ENCODE measurements around the gene LYST.
"Not testable (repeated sequence)": the region's sequence is repeated elsewhere in the genome, so short reads cannot be mapped to it uniquely, and the experiment has no call there.

The LYST gene

GRCh38 chr1:235625831-235626230 lies 240.9 kb downstream of the LYST start:
- no peak for TF ChIP-seq FOXK2 (IDR thresholded peaks at IDR 0.05)
- no peak for TF ChIP-seq LEF1 (IDR thresholded peaks at IDR 0.05; ENCODE audit: borderline replicate concordance)
- TF ChIP-seq CTBP1 (IDR thresholded peaks at IDR 0.05; ENCODE audit: borderline replicate concordance), result no peak
- TF ChIP-seq ARNT (IDR thresholded peaks at IDR 0.05), result no peak
- CTCF ChIA-PET, result no interaction called here
- no peak for DNase-seq (ENCODE audit: extremely low spot score)
- POLR2A ChIA-PET, result no interaction called here

- ChIA-PET CTCF (no interaction called here), POLR2A (no interaction called here)
- no peak for TF ChIP-seq ELF4 (IDR thresholded peaks at IDR 0.05)
- TF ChIP-seq L3MBTL2 (conservative IDR thresholded peaks at IDR 0.05), result no peak
- no peak for TF ChIP-seq FOXA1 (IDR thresholded peaks at IDR 0.05)
- TF ChIP-seq SUZ12 (IDR thresholded peaks at IDR 0.05), result no peak
- TF ChIP-seq LEF1 (IDR thresholded peaks at IDR 0.05; ENCODE audit: borderline replicate concordance), result no peak
- TF ChIP-seq FOXM1 (IDR thresholded peaks at IDR 0.05; ENCODE audit: borderline replicate concordance), result no peak
- TF ChIP-seq NFRKB (IDR thresholded peaks at IDR 0.05), result no peak
- TF ChIP-seq TARDBP (IDR thresholded peaks at IDR 0.05), result no peak
- TF ChIP-seq PKNOX1 (IDR thresholded peaks at IDR 0.05), result no peak
- no peak for TF ChIP-seq CTBP1 (IDR thresholded peaks at IDR 0.05; ENCODE audit: borderline replicate concordance)
- TF ChIP-seq ARNT (IDR thresholded peaks at IDR 0.05), result no peak
- DNase-seq (ENCODE audit: extremely low spot score), result no peak
These were observed 241.4 kb downstream of the LYST start for GRCh38 chr1:235625340-235625739.

GRCh38 chr1:235624721-235625333 lies 241.9 kb downstream of the LYST start:
- TF ChIP-seq NFRKB (IDR thresholded peaks at IDR 0.05) (no peak), ARNT (IDR thresholded peaks at IDR 0.05) (no peak)
- POLR2A ChIA-PET, result no interaction called here
- CTCF ChIA-PET, result no interaction called here
- DNase-seq (ENCODE audit: extremely low spot score), result no peak

GRCh38 chr1:235622936-235623779 lies 243.5 kb downstream of the LYST start:
- ChIA-PET CTCF (interaction anchor here (0.7 kb wide), 1 partner anchor 116 kb away, joined by 3 read pairs; no protein-coding TSS in a partner anchor), POLR2A (no interaction called here)
- DNase-seq (ENCODE audit: extremely low spot score), result no peak
- TF ChIP-seq CTBP1 (IDR thresholded peaks at IDR 0.05; ENCODE audit: borderline replicate concordance) (no peak), ELF4 (IDR thresholded peaks at IDR 0.05) (no peak), L3MBTL2 (conservative IDR thresholded peaks at IDR 0.05) (no peak)

GRCh38 chr1:235619149-235619548 lies 247.6 kb downstream of the LYST start:
- DNase-seq (ENCODE audit: extremely low spot score); POLR2A ChIA-PET: not testable (repeated sequence)
- CTCF ChIA-PET, result interaction anchor here (2.8 kb wide), 1 partner anchor 19 kb away, joined by 11 read pairs; no protein-coding TSS in a partner anchor

- no peak for DNase-seq (ENCODE audit: extremely low spot score)
- ChIA-PET CTCF (interaction anchor here (2.8 kb wide), 1 partner anchor 18 kb away, joined by 11 read pairs; no protein-coding TSS in a partner anchor), POLR2A (no interaction called here)
These were observed 248.9 kb downstream of the LYST start for GRCh38 chr1:235617808-235618207.

GRCh38 chr1:235617140-235617539 lies 249.6 kb downstream of the LYST start:
- no peak for DNase-seq (ENCODE audit: extremely low spot score)
- CTCF ChIA-PET, result interaction anchor here (2.8 kb wide), 1 partner anchor 17 kb away, joined by 11 read pairs; no protein-coding TSS in a partner anchor
- POLR2A ChIA-PET, result no interaction called here
- TF ChIP-seq HDGF (IDR thresholded peaks at IDR 0.05; ENCODE audit: borderline replicate concordance) (no peak), ARNT (IDR thresholded peaks at IDR 0.05) (no peak), L3MBTL2 (conservative IDR thresholded peaks at IDR 0.05) (no peak), PKNOX1 (IDR thresholded peaks at IDR 0.05) (no peak), SUZ12 (IDR thresholded peaks at IDR 0.05) (no peak), TARDBP (IDR thresholded peaks at IDR 0.05) (no peak), FOXM1 (IDR thresholded peaks at IDR 0.05; ENCODE audit: borderline replicate concordance) (no peak), ELF4 (IDR thresholded peaks at IDR 0.05) (no peak), ZNF384 (IDR thresholded peaks at IDR 0.05) (no peak), LEF1 (IDR thresholded peaks at IDR 0.05; ENCODE audit: borderline replicate concordance) (no peak), BHLHE40 (IDR thresholded peaks at IDR 0.05; ENCODE audit: borderline replicate concordance) (no peak), SP1 (IDR thresholded peaks at IDR 0.05) (no peak)

More at GRCh38 chr1:235617808-235618207, 248.9 kb downstream of the LYST start:
- TF ChIP-seq ZNF384 (IDR thresholded peaks at IDR 0.05) (no peak), FOXM1 (IDR thresholded peaks at IDR 0.05; ENCODE audit: borderline replicate concordance) (no peak), SUZ12 (IDR thresholded peaks at IDR 0.05) (no peak), FOXA1 (IDR thresholded peaks at IDR 0.05) (no peak), ELF4 (IDR thresholded peaks at IDR 0.05) (no peak)
